K562 (cell line): Measurements from ENCODE around the gene VSNL1.

Experiments used
- AFF4 ChIP-seq: sonication (generic); formaldehyde crosslinking; IDR thresholded peaks from 2 replicates; pipeline ENCODE4 v1.8.0; 2023; ENCODE audit warnings: mild to moderate bottlenecking, missing genetic modification reagents
- ATF1 ChIP-seq, 2 experiments: fragments of 450-650 bp in 1 of 2; IDR thresholded peaks; 2 replicates each; pipeline ENCODE4 v1.6.1; 2016; ENCODE audit warnings: missing compliant biosample characterization in 1 of 2, missing genetic modification characterization in 1 of 2
- BACH1 ChIP-seq: fragments of 200-800 bp; sonication (Bioruptor generic); IDR thresholded peaks from 2 replicates; pipeline ENCODE4 v1.6.1; 2016; ENCODE audit warnings: missing genetic modification characterization, missing compliant biosample characterization
- BRCA1 ChIP-seq, 2 experiments: fragments of 450-650 bp in 1 of 2; sonication (generic) in 1 of 2; formaldehyde crosslinking in 1 of 2; IDR thresholded peaks; 2 replicates each; pipeline versions ENCODE4 v1.5.0 to v1.6.1; 2017 to 2020; ENCODE audit warnings: mild to moderate bottlenecking in 1 of 2, missing genetic modification reagents in 1 of 2
- CEBPG ChIP-seq, 3 experiments: fragments of 200-800 bp in 1 of 3; sonication (Bioruptor generic) in 1 of 3; sonication (generic) in 1 of 3; formaldehyde crosslinking in 1 of 3; IDR thresholded peaks in 2 of 3; conservative IDR thresholded peaks in 1 of 3; 2 replicates each; pipeline versions ENCODE4 v1.6.1 to v1.8.0; 2016 to 2022; ENCODE audit warnings: missing compliant biosample characterization in 2 of 3, missing genetic modification characterization in 2 of 3, mild to moderate bottlenecking in 1 of 3, missing genetic modification reagents in 1 of 3
- HSF4 ChIP-seq: fragments of 250-450 bp; sonication (Bioruptor Pico); IDR thresholded peaks from 2 replicates; pipeline ENCODE4 v2.1.2; 2022; ENCODE audit warnings: mild to moderate bottlenecking, moderate library complexity, borderline replicate concordance
- KLF10 ChIP-seq: fragments of 250-450 bp; sonication (Bioruptor Pico); IDR thresholded peaks from 2 replicates; pipeline ENCODE4 v1.6.1; 2021; ENCODE audit warnings: matching md5 sums
- PKNOX1 ChIP-seq: fragments of 450-650 bp; IDR thresholded peaks from 2 replicates; pipeline ENCODE4 v1.6.1; 2016
- RAD21 ChIP-seq, 2 experiments: fragments of 250-450 bp in 1 of 2; fragments of 450-650 bp in 1 of 2; sonication (Bioruptor Pico) in 1 of 2; formaldehyde crosslinking in 1 of 2; IDR thresholded peaks in 1 of 2; conservative IDR thresholded peaks in 1 of 2; 2 replicates each; pipeline versions ENCODE4 v1.4.0 to v1.8.0; 2020 to 2022; ENCODE audit warnings: mild to moderate bottlenecking in 2 of 2, moderate library complexity in 1 of 2
- SIX5 ChIP-seq, 2 experiments: IDR thresholded peaks; 2 replicates each; pipeline ENCODE4 v1.6.1; 2011; ENCODE audit warnings: low read length in 2 of 2, borderline replicate concordance in 1 of 2, low read depth in 1 of 2, mild to moderate bottlenecking in 1 of 2, moderate library complexity in 1 of 2; ENCODE audit not compliant: insufficient read depth in 1 of 2
- SP1 ChIP-seq: sonication (generic); formaldehyde crosslinking; IDR thresholded peaks from 2 replicates; pipeline ENCODE4 v1.8.1; 2022; ENCODE audit warnings: mild to moderate bottlenecking, missing genetic modification reagents
- TF ChIP-seq, protein P1 (sequence below), 3 experiments: IDR thresholded peaks in 2 of 3; conservative IDR thresholded peaks in 1 of 3; 2 replicates each; pipeline ENCODE4 v1.5.1; 2011 to 2012; ENCODE audit warnings: low read length in 3 of 3, mild to moderate bottlenecking in 3 of 3, control low read depth in 2 of 3, improper control_type of control experiment in 1 of 3, inconsistent platforms in 1 of 3, low read depth in 1 of 3, mixed read lengths in 1 of 3, moderate library complexity in 1 of 3; ENCODE audit not compliant: insufficient read depth in 2 of 3

DNA sequence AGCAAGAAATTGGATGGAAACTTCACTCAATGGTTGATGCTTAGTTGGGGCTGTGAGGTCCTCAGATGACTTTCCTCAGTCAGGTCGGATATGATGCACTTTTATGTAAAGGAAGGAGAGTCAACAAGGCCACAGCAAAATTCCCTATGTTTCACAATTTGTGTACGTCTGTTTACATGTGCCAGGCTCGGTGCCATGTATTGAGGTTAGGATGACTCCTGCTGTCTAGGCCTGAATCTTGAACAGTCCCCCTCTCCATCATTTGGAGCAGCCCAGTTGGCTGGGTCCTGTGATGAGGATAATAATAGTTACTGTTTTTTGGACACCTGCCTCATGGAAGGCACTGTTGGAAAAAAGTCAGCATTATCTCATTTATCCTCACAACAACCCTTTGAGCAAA lies 43.1 kb downstream of the VSNL1 start:
- TF ChIP-seq KLF10 (CRISPR knock-in tag) (no peak), CEBPG (CRISPR knock-in tag; IDR thresholded peaks at IDR 0.05) (no peak), CEBPG (tag; conservative IDR thresholded peaks at IDR 0.05 in 1 of 2, IDR thresholded peaks at IDR 0.05 in 1 of 2) (no peak), BACH1 (tag) (no peak), RAD21 (CRISPR knock-in tag; conservative IDR thresholded peaks at IDR 0.05 in 1 of 2, IDR thresholded peaks at IDR 0.05 in 1 of 2) (no peak), AFF4 (CRISPR knock-in tag) (no peak), SP1 (CRISPR knock-in tag) (no peak), HSF4 (no peak), SIX5 (IDR thresholded peaks at IDR 0.05; ENCODE audit: borderline replicate concordance in 1 of 2, insufficient read depth in 1 of 2, low read depth in 1 of 2, low read length in 2 of 2) (no peak), ATF1 (CRISPR knock-in tag; IDR thresholded peaks at IDR 0.05) (no peak), ATF1 (tag; IDR thresholded peaks at IDR 0.05) (no peak), PKNOX1 (no peak), BRCA1 (IDR thresholded peaks at IDR 0.05) (no peak), BRCA1 (CRISPR knock-in tag; IDR thresholded peaks at IDR 0.05) (no peak)
- TF ChIP-seq, protein P1, sequence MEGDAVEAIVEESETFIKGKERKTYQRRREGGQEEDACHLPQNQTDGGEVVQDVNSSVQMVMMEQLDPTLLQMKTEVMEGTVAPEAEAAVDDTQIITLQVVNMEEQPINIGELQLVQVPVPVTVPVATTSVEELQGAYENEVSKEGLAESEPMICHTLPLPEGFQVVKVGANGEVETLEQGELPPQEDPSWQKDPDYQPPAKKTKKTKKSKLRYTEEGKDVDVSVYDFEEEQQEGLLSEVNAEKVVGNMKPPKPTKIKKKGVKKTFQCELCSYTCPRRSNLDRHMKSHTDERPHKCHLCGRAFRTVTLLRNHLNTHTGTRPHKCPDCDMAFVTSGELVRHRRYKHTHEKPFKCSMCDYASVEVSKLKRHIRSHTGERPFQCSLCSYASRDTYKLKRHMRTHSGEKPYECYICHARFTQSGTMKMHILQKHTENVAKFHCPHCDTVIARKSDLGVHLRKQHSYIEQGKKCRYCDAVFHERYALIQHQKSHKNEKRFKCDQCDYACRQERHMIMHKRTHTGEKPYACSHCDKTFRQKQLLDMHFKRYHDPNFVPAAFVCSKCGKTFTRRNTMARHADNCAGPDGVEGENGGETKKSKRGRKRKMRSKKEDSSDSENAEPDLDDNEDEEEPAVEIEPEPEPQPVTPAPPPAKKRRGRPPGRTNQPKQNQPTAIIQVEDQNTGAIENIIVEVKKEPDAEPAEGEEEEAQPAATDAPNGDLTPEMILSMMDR (IDR thresholded peaks at IDR 0.05 in 2 of 3, conservative IDR thresholded peaks at IDR 0.05 in 1 of 3; ENCODE audit: insufficient read depth in 2 of 3, low read depth in 1 of 3, low read length in 3 of 3): no peak
